OCI-LY1 (cell line): ENCODE measurements around the gene LRRC55.

Experiments
- H2AFZ ChIP-seq: fragments of 200-600 bp; sonication (generic), shearing (Covaris generic); 2 replicates; pipeline ENCODE4 v1.6.0; 2014; ENCODE audit warnings: antibody characterized with exemption, mild to moderate bottlenecking, low read length
- H3F3A ChIP-seq: fragments of 200-600 bp; sonication (generic), shearing (Covaris generic); 2 replicates; pipeline ENCODE4 v1.6.0; 2014; ENCODE audit warnings: mild to moderate bottlenecking, antibody characterized with exemption, low read length, moderate library complexity; ENCODE audit not compliant: insufficient read depth
- H3K27ac ChIP-seq: fragments of 200-600 bp; sonication (generic); 2 replicates; pipeline ENCODE4 v1.5.1; 2014; ENCODE audit warnings: low read length, mixed run types, mild to moderate bottlenecking, low read depth; ENCODE audit not compliant: poor library complexity, severe bottlenecking
- H3K27me3 ChIP-seq: fragments of 200-600 bp; sonication (generic); 2 replicates; pipeline ENCODE4 v1.6.0; 2014; ENCODE audit warnings: antibody characterized with exemption, mild to moderate bottlenecking, low read length, moderate library complexity; ENCODE audit not compliant: insufficient read depth
- H3K36me3 ChIP-seq: fragments of 200-600 bp; sonication (generic); 2 replicates; pipeline ENCODE4 v1.6.1; 2014; ENCODE audit warnings: mild to moderate bottlenecking, antibody characterized with exemption, low read length, moderate library complexity, mixed read lengths; ENCODE audit not compliant: insufficient read depth
- H3K4me1 ChIP-seq: fragments of 200-600 bp; sonication (generic); 2 replicates; pipeline ENCODE4 v1.5.1; 2014; ENCODE audit warnings: mild to moderate bottlenecking, low read length, moderate library complexity; ENCODE audit not compliant: insufficient read depth, severe bottlenecking
- H3K4me2 ChIP-seq: fragments of 200-600 bp; sonication (generic), shearing (Covaris generic); 2 replicates; pipeline ENCODE4 v1.6.1; 2014; ENCODE audit warnings: low read length
- H3K4me3 ChIP-seq: fragments of 200-600 bp; sonication (generic); 2 replicates; pipeline ENCODE4 v1.5.1; 2014; ENCODE audit warnings: low read length, low read depth, mild to moderate bottlenecking, mixed read lengths; ENCODE audit not compliant: poor library complexity, severe bottlenecking
- H3K79me2 ChIP-seq: fragments of 200-600 bp; shearing (Covaris generic); 2 replicates; pipeline ENCODE4 v1.6.1; 2016; ENCODE audit warnings: mixed run types, low read length, mixed read lengths; ENCODE audit not compliant: insufficient read depth
- H3K9ac ChIP-seq: fragments of 200-600 bp; sonication (generic), shearing (Covaris generic); 2 replicates; pipeline ENCODE4 v1.6.1; 2014; ENCODE audit warnings: mild to moderate bottlenecking, low read length, mixed read lengths
- H3K9me2 ChIP-seq: fragments of 200-600 bp; sonication (generic), shearing (Covaris generic); 2 replicates; pipeline ENCODE4 v1.6.1; 2014; ENCODE audit warnings: low read depth, mild to moderate bottlenecking, low read length, mixed read lengths
- H3K9me3 ChIP-seq: fragments of 200-600 bp; shearing (Covaris generic); 2 replicates; pipeline ENCODE4 v1.6.1; 2014; ENCODE audit warnings: low read length, mixed read lengths
- H4K20me1 ChIP-seq: fragments of 200-600 bp; sonication (generic), shearing (Covaris generic); 2 replicates; pipeline ENCODE4 v1.6.0; 2016; ENCODE audit warnings: mild to moderate bottlenecking, low read length; ENCODE audit not compliant: insufficient read depth
- CTCF ChIP-seq: fragments of 200-600 bp; sonication (generic), shearing (Covaris generic); IDR thresholded peaks from 2 replicates; pipeline ENCODE4 v1.5.1; 2017; ENCODE audit warnings: mild to moderate bottlenecking, antibody characterized with exemption, low read length, moderate library complexity, mixed read lengths
- EZH2 ChIP-seq: fragments of 200-600 bp; sonication (generic), shearing (Covaris generic); IDR thresholded peaks from 2 replicates; pipeline ENCODE4 v1.8.0; 2017; ENCODE audit warnings: borderline replicate concordance, mixed run types, mild to moderate bottlenecking, antibody characterized with exemption, low read length, moderate library complexity, mixed read lengths

Gene LRRC55

DNA sequence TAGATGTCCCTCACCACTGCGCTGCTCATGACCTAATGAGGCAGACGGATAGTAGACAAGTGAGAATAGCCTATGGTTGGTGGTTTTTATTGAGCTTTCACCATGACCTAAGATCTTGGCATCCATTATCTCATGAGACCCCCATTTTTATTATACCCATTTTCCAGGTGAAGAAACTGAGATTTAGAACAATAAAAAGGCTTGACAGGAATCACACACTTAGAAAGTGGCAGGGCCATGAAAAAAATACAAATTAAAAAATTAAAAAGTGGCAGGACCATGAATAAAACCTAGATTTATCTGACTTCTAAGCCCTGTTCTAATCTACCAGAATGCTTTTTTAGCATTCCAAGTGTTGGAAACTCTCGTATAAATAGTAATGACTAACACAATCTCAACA, 1.1 kb downstream of the LRRC55 start:
- H3K4me2 ChIP-seq: no peak overlapping the region
- H2AFZ ChIP-seq: no peak overlapping the region
- TF ChIP-seq CTCF: no peak
- no peak for TF ChIP-seq EZH2
- H3K79me2 ChIP-seq: no peaks in the 10 kb centered on the region
- no peaks in the 10 kb centered on the region for H3K36me3 ChIP-seq
- no peaks in the 10 kb centered on the region for H3F3A ChIP-seq
- H3K9me2 ChIP-seq: no peaks in the 10 kb centered on the region
- no peaks in the 10 kb centered on the region; the same call in 1 of the 2 replicates for H3K27me3 ChIP-seq
- H3K27ac ChIP-seq: no peak overlapping the region
- H3K9ac ChIP-seq: no peak overlapping the region
- H3K4me1 ChIP-seq: no peaks in the 10 kb centered on the region
- H4K20me1 ChIP-seq: no peaks in the 10 kb centered on the region
- no peaks in the 10 kb centered on the region for H3K9me3 ChIP-seq
- no peak overlapping the region for H3K4me3 ChIP-seq

DNA sequence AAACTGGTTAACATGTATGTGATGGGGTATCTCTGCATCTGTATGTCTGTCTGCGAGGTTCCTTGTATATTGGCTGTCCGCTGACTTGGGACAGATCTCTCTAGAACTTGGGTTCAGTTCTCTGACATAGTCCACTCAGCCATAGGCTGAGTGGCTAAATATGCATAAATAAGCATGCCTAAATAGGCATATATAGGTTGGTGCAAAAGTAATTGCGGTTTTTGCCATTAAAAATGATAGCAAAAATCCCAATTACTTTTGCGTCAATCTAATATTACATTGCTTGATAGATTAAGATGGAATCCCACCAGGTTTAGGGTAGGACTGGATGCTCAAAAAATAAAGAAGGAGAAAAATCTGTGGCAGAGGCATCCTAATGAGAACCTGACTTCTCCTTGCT, 8.8 kb downstream of the LRRC55 start:
- no peaks in the 10 kb centered on the region for H4K20me1 ChIP-seq
- no peak overlapping the region for H3K4me2 ChIP-seq
- TF ChIP-seq CTCF (no peak), EZH2 (no peak)
- H3K4me3 ChIP-seq: no peak overlapping the region
- H3K79me2 ChIP-seq: no peaks in the 10 kb centered on the region
- no peak overlapping the region for H2AFZ ChIP-seq
- H3K36me3 ChIP-seq: no peaks in the 10 kb centered on the region
- no peak overlapping the region for H3K9ac ChIP-seq
- H3K27ac ChIP-seq: no peak overlapping the region
- no peaks in the 10 kb centered on the region for H3F3A ChIP-seq
- no peaks in the 10 kb centered on the region for H3K9me3 ChIP-seq
- no peaks in the 10 kb centered on the region for H3K4me1 ChIP-seq
- no peaks in the 10 kb centered on the region for H3K9me2 ChIP-seq
- no peaks in the 10 kb centered on the region for H3K27me3 ChIP-seq

GRCh38 chr11:57191311-57192219, 9.8 kb downstream of the LRRC55 start:
- Histone ChIP-seq H3K4me2 (no peak overlapping the region), H3K27me3 (no peaks in the 10 kb centered on the region), H3K4me3 (no peak overlapping the region), H3K36me3 (no peaks in the 10 kb centered on the region), H3K27ac (no peak overlapping the region), H3K9me3 (no peaks in the 10 kb centered on the region), H3K4me1 (no peaks in the 10 kb centered on the region), H4K20me1 (no peaks in the 10 kb centered on the region), H3K79me2 (no peaks in the 10 kb centered on the region), H3F3A (no peaks in the 10 kb centered on the region), H3K9ac (no peak overlapping the region), H3K9me2 (no peaks in the 10 kb centered on the region), H2AFZ (no peak overlapping the region)
- TF ChIP-seq CTCF (no peak), EZH2 (no peak)
